GM20000 (cell line): Measurements from ENCODE around the gene RGS5.
"Not testable (repeated sequence)": the region's sequence is repeated elsewhere in the genome, so short reads cannot be mapped to it uniquely, and the experiment has no call there.

Source experiments
- DNase-seq: peaks from one replicate; pipeline ENCODE4 v3.0.0; 2012; ENCODE audit warnings: low spot score
- CTCF ChIP-seq: IDR thresholded peaks from 2 replicates; pipeline ENCODE4 v1.5.1; 2012; ENCODE audit warnings: mild to moderate bottlenecking, control low read depth; ENCODE audit errors: extremely low read depth, missing control alignments

The RGS5 gene

DNA sequence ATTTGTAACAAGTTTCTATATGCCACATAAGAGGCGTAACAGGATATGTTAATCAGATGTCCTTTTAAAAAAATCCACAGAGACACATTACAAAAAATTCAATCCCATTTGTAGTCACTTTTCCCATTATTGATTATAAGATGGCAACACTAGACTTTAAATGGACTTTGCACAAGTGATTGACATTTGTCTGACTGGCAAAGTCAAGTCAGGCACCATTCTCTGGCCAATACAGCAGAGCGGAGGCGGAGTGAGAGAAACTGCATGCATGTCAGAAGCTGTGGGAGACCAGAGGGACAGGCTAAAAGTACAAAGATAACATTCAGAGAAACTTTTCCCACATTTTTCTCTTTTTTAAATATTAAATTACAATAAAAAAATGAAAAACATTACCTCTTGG is 28.1 kb upstream of the RGS5 start:
- no peak for DNase-seq
- no peak for TF ChIP-seq CTCF

DNA sequence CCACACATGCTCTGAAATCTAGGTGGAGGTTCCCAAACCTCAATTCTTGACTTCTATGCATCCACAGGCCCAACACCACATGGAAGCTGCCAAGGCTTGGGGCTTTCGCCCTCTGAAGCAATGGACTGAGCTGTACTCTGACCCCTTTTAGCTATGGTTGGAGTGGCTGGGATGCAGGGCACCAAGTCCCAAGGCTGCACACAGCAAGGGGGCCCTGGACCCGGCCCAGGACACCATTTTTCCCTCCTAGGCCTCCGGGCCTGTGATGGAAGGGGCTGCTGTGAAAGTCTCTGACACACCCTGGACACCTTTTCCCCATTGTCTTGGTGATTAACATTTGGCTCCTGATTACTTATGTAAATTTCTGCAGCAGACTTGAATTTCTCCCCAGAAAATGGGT is 25.6 kb upstream of the RGS5 start:
- not testable (repeated sequence) for DNase-seq

DNA sequence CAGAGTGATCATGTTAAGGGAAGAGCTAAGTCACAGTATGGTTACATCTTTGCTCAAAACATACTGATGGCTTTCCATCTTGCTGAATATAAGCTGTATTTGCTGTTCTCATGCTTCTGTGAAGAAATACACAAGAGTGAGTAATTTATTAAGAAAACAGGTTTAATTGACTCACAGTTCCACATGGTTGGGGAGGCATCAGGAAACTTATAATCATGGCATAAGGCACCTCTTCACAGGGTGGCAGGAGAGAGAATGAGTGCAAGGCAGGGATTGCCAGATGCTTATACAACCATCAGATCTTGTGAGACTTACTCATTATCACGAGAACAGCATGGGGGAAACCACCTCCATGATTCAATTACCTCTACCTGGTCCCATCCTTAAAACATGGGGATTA is 24.4 kb upstream of the RGS5 start:
- DNase-seq, result no peak
- TF ChIP-seq CTCF, result no peak

- DNase-seq, result no peak
- no peak for TF ChIP-seq CTCF
These were observed 10.9 kb upstream of the RGS5 start for GRCh38 chr1:163213626-163214025.

GRCh38 chr1:163211667-163212066 is 9.0 kb upstream of the RGS5 start:
- TF ChIP-seq CTCF, result no peak
- no peak for DNase-seq

DNA sequence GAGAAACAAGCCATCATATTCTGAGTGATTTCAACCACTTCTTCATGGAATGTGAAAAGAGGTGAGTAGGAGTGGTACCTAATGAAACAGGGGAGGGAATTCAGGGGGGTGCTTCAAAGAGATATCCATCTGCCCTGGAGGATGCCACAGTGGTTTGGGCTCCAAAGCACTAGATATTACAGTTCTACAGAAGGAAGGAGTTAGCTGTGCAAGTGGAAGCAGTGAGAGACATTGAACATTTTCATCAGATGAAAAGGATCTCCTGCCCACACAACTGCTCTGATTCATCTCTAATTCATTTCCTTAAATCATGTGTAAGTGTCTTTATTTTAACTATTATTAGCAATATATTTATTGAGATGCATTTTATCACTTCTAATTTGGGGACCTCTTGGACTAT is 2.8 kb upstream of the RGS5 start:
- no peak for TF ChIP-seq CTCF
- no peak for DNase-seq

- TF ChIP-seq CTCF, result no peak
- DNase-seq, result no peak
These were observed 845 bp upstream of the RGS5 start for GRCh38 chr1:163203561-163203960.

DNA sequence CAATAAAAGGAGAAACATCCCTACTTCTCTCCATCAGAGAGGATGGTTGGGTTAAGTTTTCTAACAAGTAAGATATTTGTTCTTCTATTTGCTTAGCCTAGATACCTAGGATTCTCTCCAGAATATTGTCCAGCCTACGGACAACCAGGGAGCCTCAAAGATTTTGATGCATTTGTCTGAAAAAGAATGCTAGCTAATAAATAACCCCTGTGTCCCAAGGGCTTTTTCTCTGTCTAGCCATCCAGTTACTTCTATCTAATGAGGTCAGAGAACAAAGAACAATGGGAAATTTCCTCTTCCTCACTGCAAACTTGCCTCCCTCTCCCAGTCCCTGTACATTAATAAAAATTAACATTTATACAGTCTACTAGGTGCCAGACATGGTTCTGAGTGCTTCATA is 810 bp downstream of the RGS5 start:
- TF ChIP-seq CTCF, result no peak
- DNase-seq, result no peak
